Kidney glomerular epithelial cell (primary cell): ENCODE data around the gene ACADVL.
"Not testable (repeated sequence)": the region's sequence is repeated elsewhere in the genome, so short reads cannot be mapped to it uniquely, and the experiment has no call there.

ENCODE experiments used
- DNase-seq: peaks from one replicate; lab custom pipeline; 2025; lab: John Stamatoyannopoulos, UW

Gene ACADVL

GRCh38 chr17:7235693-7236665, 16.2 kb downstream of the ACADVL start:
- DNase-seq, result peak; percentile 20

GRCh38 chr17:7236808-7237207, 17.1 kb downstream of the ACADVL start:
- DNase-seq, result no peak

- no peak for DNase-seq
These were observed 17.6 kb downstream of the ACADVL start for GRCh38 chr17:7237266-7237760.

- DNase-seq, result peak; percentile 31
These were observed 18.2 kb downstream of the ACADVL start for GRCh38 chr17:7237761-7238419.

GRCh38 chr17:7238420-7239090, 18.8 kb downstream of the ACADVL start:
- no peak for DNase-seq

GRCh38 chr17:7239091-7240027, 19.6 kb downstream of the ACADVL start, which contains the start of gene PHF23:
Gene PHF23, minus strand, starts transcription at chr17:7239457. Its CDS starts 178 bp downstream, at chr17:7239279.
- peak; percentile 99 for DNase-seq

- no peak for DNase-seq
These were observed 20.6 kb downstream of the ACADVL start for GRCh38 chr17:7240375-7240774.

- DNase-seq, result no peak
These were observed 21.5 kb downstream of the ACADVL start for GRCh38 chr17:7241090-7241733.

GRCh38 chr17:7241783-7242716, 22.3 kb downstream of the ACADVL start, which contains the start of gene GABARAP:
Gene GABARAP, minus strand, starts transcription at chr17:7242449. Its CDS starts 119 bp downstream, at chr17:7242330.
- peak; percentile 84 for DNase-seq

GRCh38 chr17:7242717-7243452, 23.1 kb downstream of the ACADVL start:
- DNase-seq, result peak; percentile 85

- DNase-seq, result no peak
These were observed 23.7 kb downstream of the ACADVL start for GRCh38 chr17:7243453-7243729.

- DNase-seq, result not testable (repeated sequence)
These were observed 24.1 kb downstream of the ACADVL start for GRCh38 chr17:7243838-7244237.

- no peak for DNase-seq
These were observed 27.0 kb downstream of the ACADVL start for GRCh38 chr17:7246779-7247178.

- no peak for DNase-seq
These were observed 29.1 kb downstream of the ACADVL start for GRCh38 chr17:7248796-7249195.

GRCh38 chr17:7249214-7249613, 29.5 kb downstream of the ACADVL start:
- no peak for DNase-seq

GRCh38 chr17:7249830-7250229, 30.1 kb downstream of the ACADVL start:
- no peak for DNase-seq

- no peak for DNase-seq
These were observed 31.2 kb downstream of the ACADVL start for GRCh38 chr17:7250695-7251627.
